ENCODE results near the gene MRPL27.
A peak's percentile ranks its signal among the peaks of the same experiment; 100 is the strongest.
"Not testable (repeated sequence)": the region's sequence is repeated elsewhere in the genome, so short reads cannot be mapped to it uniquely, and the experiment has no call there.

The MRPL27 gene

DNA sequence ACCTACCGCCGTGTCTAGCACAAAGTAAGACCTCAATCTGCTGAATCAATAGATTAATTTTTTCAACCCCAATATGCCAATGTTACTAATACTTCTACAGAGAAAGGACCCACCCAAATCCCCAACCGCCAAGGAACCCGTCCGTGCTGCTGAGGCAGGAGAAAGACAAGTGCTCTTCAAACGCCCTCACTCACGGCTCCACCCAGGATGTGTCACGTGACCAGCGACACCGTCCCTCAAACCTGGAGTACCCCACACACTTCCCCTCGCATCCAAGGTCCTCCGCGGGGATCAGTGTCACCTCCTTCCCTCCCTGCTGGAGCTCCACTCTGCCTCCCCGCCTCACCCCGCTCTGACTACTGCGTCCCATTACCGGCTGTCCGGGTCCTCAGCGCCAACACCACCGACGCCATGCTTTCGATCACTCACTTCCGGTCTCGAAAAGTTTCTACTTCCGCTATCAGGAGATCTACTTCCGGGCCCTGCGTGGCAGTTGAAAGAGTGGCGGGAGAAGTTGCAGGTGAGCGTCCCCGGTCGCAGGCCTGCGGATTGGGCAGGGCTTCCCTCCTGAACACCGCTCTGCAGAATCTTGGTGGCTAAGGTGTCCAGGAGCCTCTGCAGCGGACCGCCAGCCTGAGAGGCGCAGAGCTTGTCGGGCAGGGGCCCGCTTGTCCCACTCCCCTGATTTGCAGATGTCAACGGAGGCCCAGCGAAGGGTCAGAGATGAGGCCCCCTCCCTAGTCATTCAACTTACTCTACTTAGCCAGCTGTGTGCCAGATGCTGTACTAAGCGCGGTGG, at the start of gene MRPL27, which contains the start of gene EME1:
TSS of gene MRPL27 (minus strand) at position 427 of the 799 bp plus-strand sequence. CDS start at position 413, 14 bp downstream.
TSS of gene EME1 (plus strand) at position 472 of the 799 bp plus-strand sequence. CDS start 1,980 bp downstream, outside the sequence.
- DNase-seq (ENCODE audit: low read depth) = peak; percentile 76

DNA sequence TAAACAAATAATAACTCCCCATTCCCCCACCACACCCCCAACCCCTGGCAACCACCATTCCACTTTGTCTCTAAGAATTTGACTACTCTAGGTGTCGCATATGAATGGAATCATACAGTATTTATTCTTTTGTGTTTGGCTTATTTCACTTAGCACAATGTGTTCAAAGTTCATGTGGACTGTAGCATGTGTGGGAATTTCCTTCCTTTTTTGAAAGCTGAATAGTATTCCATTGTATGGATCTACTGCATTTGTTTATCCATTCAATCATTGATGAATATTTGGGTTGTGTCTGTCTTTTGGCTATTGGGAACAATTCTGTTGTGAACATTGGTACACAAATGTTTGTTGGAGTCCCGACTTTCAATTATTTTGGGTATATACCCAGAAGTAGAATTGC, 49.8 kb upstream of the MRPL27 start:
- no peak for DNase-seq (ENCODE audit: low read depth)

DNA sequence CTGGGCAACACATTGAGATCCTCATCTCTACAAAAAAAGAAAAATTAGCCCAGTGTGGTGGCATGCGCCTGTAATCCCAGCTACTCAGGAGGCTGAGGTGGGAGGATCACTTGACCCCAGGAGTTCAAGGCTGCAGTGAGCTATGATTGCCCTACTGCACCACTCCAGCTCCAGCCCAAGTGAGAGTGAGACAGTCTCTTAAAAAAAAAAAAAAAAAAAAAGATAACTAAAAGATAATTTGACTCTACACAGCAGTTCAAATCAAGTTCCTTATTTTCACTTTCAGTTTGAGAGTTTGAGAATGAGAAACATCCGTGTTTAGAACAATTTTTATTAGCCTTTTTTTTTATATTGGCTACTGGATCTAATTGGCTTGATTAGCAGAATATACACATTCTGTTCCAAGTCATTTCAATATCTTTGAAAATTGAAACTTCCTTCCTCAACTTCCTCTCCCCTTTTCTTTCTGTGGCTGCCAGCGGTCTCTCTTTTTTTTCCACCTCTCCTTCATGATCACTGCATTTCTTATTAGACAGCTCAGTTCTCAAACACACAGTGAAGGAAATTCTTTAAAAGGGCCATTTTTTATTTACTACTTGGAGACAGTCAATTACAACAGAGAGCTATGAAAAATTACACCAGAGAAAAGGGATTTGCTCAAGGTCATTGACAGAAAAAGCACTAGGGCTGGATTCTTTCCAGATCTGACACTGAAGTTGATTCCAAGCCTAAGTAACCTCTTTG, 48.5 kb upstream of the MRPL27 start:
- DNase-seq (ENCODE audit: low read depth) = no peak

DNA sequence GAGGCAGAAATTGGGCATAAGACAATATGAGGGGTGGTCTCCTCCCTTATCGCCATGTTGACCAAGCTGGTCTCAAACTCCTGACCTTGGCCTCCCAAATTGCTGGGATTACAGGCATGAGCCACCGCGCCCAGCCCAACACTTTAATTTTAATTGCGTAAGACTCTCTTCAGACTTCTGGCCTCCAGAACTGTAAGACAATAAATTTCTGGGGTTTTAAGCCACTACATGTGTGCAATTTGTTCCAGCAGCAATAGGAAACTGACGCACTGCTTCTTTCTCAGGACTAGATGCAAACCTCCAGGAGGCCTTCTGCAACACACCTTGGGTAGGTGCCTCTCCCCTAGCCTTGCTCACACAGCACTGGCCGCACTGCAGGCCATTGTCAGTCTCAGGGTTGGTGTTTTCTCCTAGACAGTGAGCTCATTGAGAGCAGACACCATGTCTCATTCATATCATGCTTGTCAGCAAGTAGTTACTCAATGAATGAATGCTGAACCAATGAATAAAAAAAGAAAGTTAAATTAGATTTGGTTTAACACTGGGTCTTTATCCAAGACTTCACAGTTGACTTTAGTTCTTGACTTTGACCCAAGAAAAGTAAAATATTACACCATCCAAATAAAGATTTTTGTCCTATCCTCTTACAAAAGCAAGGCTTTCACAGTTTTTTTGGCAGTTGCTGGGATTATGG, 47.6 kb upstream of the MRPL27 start:
- no peak for DNase-seq (ENCODE audit: low read depth)

DNA sequence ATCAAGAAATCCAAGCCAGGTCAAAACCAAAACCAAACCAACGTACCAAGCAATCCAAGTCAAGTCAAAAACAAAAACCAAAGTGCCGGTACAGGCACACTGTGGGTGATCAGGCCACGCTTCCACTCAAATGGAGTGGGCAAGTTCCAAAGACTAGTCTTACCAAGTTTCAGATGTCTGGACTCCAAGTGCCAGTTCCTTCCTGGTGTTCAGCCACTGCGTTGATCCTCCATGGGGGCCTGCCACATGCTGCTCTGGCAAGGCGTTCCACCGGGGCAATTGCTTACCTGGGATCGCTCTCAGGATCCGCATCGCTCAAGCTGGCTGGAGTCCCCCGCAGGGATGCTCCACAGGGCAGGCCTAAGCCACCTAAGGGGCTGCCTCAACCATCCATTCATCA, 46.6 kb upstream of the MRPL27 start:
- DNase-seq (ENCODE audit: low read depth) = not testable (repeated sequence)

DNA sequence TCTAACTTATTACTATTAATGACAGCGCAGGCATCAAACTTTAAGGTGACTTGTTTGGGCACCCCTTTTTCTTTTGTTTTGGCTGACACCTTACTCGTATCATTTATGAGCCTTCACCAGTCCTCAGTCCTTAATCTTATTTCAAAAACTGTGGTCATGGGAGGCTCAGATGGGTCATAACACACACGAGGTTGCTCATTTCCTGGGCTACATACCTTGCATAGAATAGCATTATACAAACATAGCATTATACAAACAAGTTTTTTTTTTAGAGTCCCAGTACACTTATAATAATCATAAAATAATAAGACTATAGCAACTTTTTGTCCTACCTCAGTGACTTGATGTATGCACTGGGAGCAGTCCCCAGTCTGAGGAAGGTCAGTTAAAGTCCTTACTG, 41.8 kb upstream of the MRPL27 start:
- no peak for DNase-seq (ENCODE audit: low read depth)

DNA sequence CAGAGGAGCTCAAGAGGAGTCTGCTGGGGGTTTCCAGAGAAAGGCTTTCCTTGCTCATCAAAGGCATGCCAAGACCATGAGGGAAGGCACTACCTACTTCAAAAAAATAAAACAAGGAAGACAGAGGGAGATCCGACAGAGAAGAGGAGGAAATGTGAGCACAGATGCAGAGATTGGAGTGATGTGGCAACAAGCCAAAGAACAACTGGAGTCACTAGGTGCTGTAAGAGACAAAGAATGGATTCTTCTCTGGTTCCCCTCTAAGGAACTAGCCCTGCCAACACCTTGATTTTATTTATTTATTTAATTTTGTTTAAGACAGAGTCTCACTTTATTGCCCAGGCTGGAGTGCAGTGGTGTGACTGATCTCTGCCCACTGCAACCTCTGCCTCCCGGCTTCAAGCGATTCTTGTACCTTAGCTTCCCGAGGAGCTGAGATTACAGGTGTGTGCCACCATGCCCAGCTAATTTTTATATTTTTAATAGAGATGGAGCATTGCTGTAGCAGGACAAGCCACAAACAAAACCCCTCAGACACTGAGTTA, 39.3 kb upstream of the MRPL27 start:
- DNase-seq (ENCODE audit: low read depth) = no peak

DNA sequence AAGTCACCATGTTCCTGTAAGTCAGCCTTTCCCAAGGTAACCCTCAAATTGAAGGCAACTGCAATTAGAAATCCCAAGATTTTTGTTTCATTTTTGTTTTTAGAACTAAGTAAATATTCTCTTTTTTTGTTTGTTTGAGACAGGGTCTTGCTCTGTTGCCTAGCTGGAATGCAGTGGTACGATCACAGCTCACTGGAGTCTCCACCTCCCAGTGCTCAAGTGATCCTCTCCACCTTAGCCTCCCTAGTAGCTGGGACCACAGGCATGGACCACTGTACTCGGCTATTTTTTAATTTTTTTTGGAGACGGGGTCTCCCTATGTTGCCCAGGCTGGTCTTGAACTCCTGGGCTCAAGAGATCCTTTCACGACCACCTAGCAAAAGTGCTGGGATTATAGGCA, 34.9 kb upstream of the MRPL27 start:
- no peak for DNase-seq (ENCODE audit: low read depth)

DNA sequence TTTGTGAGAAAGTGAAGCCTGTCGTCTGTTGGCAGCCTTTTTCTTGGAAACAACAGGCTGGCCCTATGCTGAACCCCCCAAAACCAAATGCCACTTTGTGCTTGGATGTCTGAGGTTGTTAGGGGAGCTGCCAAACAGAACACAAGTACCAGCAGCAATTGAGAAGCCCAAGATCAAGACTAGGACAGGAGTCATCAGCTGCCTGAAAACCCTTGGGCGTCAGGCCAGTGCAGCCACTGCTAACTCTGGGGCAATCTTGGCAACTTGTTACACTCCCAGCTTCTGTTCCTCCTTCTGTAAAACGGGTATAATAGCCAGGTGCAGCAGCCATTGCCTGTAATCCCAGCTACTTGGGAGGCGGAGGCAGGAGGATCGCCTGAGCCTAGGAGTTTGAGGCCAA, 33.6 kb upstream of the MRPL27 start:
- no peak for DNase-seq (ENCODE audit: low read depth)

DNA sequence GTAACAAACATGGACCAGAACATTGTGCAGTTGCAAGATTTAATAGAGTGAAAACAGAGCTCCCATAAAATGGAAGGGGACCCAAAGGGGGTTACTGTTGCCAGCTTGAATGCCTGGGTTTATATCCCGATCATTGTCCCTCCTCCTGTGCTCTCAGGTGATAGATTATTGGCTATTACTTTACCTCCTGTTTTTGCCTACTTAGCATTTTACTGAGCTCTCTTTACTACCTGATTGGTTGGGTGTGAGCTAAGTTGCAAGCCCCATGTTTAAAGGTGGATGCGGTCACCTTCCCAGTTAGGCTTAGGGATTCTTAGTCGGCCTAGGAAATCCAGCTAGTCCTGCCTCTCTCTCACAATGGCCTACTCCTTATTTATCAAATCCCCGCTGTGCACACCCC, 32.4 kb upstream of the MRPL27 start:
- not testable (repeated sequence) for DNase-seq (ENCODE audit: low read depth)

DNA sequence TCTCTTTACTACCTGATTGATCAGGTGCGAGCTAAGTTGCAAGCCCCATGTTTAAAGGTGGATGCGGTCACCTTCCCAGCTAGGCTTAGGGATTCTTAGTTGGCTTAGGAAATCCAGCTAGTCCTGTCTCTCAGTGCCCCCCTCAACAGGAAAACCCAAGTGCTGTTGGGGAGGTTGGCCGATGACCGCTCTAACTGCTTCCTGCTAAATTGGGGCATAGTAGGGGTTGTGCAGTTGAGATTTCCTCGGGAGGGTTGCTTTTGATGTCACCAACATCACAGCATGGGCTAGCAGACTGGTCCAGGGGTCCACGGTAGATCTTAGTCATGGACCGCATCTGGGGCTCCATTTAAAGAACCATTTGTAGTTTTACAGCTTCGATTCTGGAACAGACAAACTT, 26.6 kb upstream of the MRPL27 start:
- DNase-seq (ENCODE audit: low read depth) = not testable (repeated sequence)

DNA sequence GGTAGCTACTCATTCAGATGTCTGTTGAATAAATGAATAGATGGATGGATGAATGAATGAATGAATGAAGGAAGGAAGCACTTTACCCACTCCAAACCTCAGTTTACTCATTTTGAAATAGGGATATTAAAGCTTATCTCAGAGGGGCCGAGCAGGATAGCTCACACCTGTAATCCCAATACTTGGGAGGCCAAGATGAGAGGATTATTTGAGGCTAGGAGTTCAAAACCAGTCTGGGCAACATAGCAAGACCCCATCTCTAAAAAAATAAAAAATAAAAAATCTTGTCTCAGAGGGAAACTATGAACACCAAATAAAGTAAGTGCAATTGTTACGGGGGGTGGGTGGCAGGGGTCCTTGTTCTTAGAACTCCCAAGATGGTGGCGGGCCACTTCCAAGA, 25.7 kb upstream of the MRPL27 start:
- DNase-seq (ENCODE audit: low read depth) = not testable (repeated sequence)

DNA sequence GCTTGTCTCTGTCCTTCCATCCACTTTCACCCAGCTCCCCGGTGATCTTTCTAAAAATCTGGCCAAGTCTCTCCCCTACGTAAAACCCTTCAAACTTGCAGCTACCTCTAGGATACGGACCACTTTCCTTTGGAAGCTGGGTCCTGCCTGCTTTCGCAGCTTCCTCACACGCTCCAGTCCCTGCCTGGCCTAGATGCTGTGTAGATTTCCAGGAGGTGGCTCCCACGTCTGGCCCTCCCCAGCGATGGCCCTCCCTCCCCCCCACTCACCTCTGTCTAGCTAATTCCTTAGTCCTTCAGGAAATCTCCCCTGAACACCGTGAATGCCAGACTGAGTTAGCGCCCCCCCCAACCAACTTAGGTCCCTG, 24.9 kb upstream of the MRPL27 start:
- DNase-seq (ENCODE audit: low read depth) = no peak

DNA sequence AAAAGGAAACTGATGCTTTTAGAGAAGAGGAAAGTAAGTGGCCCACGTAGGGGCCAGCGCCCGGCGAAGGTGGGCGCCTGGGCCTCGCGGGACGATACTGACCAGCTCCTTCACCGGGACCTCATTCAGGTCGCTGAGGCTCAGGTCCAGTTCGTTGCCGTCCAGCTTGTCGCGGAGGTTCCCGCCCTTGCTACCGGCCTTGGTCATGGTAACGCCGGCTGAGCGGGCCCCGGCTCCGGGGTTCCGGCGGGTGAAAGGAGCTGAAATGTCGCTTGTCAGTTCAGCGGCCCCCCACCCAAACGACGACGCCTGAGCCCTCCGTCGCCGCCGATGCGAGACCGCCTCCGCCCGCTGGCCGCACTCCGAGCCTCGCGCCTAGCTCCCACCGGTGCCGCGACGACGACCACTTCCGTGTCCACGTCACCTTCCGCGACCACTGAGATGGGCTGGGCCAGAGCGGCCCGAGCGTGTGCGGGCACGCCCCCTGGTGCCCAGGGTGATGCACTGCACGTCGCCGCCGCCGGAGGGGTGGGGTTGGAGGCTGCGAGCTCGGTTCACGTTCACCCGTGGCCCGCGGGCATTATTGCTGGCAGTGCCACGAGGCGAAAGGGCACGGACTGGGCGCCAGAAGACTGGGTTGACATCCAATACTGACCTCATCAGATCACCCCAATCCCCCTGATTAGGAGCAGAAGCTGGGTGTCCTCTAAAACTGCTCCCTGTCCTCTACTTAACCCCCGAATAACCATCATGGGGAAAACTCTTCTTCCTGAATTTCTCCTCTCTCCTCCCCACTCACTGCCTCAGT, 24.3 kb upstream of the MRPL27 start, which contains the start of gene LRRC59:
TSS of gene LRRC59 (minus strand) at position 413 of the 808 bp plus-strand sequence. CDS start at position 207, 206 bp downstream.
- peak; percentile 75 for DNase-seq (ENCODE audit: low read depth)

DNA sequence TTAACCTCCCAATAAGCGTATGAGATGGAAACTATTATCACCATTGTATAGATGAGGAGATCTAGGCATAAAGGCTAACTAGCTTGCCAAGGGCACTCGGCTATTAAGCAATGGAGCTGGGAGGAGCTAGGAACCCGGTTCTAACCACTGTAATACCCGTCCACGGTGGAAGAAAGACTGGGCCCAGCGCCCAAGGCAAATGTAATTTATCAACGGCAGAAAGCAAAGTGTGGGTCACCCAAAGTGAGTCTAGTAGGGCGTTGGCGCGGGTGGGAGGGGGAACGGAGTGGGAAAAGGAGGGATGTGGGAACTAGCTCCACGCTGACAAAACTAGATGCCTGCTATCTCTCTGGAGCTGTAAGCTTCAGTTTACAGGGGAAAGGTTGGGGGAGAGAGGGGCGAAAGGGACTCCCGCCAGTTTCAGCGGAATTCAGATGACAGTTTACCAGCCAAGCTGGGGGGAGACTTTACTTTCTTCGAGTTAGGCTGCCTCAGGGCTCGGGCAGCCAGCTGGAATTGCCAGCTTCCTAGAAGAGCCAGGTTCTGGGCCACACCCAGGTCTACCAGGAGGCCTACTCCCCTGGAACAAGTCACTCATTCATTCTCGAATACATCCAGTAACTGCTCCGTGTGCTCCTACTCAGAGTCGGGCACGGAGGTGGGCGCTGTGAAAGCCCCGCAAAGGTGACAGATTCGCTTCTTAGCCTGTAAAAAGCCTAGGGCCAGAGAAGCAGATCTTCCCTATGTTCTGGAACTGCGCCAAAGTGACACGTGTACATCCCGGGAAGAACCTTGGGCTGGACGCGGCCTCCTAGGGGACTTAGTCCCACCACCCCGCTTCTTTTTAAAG, 23.5 kb upstream of the MRPL27 start:
- DNase-seq (ENCODE audit: low read depth) = no peak

DNA sequence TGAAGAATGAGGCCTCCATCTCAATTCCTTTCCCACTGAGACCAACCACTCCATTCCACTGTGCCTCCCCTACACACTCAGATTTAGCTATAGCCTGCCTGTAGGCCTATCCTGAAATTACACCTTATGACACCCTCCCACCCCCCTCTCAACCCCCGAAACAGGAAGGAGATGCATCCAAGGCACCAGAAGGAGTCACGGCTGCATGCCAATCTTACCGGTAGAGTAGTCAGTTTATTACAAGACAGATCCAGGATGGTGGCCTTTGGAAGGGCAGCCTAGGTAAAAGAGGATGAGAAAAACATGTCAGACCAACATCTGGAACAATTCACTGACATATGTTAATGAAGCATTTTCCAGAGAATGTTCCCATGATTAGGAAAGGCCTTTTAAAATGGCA, 21.7 kb upstream of the MRPL27 start:
- DNase-seq (ENCODE audit: low read depth) = no peak

DNA sequence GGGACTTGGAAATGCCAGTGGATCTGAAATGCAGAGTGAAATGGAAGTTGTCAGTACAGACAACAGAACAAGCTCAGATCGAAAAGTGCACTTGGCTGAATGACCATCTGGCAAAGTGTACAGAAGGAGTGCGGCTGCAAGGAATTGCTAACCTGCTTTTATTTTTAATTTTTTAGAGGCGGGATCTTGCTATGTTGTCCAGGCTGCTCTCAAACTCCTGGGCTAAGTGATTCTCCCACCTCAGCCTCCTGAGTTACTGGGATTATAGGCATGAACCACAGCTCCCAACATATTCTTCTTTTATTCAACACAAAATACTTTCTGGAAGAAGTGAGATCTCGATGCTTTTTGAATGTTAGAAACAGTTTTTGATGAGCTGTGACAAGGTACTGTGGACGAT, 20.7 kb upstream of the MRPL27 start:
- no peak for DNase-seq (ENCODE audit: low read depth)

DNA sequence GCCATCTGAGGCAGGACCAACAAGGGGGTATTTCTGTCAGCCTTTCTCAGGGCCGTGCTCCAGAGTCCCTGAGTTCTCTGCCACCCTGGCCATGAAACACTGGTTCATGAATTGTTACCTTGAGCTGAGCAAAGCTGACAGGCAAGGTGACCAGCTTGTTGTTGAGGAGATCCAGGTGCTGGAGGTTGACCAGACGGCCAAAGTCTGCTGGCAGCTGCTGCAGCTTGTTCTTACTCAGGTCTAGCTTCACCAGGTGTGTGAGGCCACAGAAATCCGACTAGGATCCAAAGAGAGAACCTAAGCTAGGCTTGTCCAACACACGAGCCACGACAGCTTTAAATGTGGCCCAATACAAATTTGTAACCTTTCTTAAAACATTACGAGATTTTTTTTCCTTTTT, 19.6 kb upstream of the MRPL27 start:
- no peak for DNase-seq (ENCODE audit: low read depth)

DNA sequence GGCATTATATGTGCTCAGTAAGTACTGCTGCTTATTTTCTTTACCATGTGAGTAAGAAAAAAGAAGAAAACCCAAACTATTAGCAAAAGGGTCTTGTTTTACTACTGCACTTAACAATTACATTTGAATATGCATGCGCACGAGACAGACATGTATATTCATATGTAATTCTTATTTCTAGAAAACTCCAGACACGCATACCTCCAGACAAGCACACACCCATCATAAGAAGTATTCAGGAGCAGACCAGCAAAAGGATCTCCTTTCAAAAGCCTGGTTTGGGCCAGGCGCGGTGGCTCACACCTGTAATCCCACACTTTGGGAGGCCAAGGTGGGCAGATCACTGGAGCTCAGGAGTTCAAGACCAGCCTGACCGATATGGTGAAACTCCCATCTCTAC, 16.6 kb upstream of the MRPL27 start:
- DNase-seq (ENCODE audit: low read depth) = no peak

DNA sequence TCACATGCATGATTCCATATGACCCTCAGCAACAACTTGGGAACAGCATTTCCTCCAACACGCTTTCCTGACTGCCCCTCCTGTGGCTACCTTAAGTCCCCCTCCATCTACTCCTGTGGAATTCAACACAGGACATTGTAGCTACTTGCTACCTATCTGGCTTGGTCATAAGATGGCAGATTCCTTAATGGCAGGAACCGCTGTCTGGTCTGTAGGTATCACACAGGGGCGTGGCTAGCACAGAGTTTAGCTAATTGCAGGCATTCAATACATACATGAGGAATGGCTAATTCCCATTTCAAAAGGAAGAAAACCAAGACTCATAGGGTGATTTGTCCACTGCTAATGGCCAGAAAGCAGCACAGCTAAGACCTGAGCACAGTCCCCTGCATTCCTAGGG, 15.7 kb upstream of the MRPL27 start:
- DNase-seq (ENCODE audit: low read depth) = no peak

DNA sequence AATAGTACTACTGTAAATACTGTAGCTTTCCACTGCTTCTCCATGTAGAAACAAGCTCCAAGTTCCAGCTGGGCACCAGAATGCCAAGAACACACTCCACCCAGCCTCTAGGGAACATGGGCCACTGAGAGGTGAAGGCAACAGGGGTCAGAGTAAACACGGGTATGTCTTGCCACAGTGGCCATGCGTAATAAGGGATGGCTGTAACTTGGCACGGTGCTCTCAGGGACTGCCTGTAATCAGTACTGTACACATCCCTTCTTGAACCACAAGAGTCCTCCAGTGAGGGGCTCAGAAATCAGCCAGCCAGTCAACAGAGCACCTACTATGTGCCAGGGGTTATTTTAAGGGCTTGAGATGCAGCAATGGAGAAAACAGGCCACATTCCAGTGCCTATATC, 13.5 kb upstream of the MRPL27 start:
- DNase-seq (ENCODE audit: low read depth) = no peak

All from CMK (cell line).